ENCODE data around the gene BRDT.
"Not testable (repeated sequence)": the region's sequence is repeated elsewhere in the genome, so short reads cannot be mapped to it uniquely, and the experiment has no call there.

BRDT gene

GRCh38 chr1:91997607-91998195 lies 48.5 kb downstream of the BRDT start:
- DNase-seq: no peak

DNA sequence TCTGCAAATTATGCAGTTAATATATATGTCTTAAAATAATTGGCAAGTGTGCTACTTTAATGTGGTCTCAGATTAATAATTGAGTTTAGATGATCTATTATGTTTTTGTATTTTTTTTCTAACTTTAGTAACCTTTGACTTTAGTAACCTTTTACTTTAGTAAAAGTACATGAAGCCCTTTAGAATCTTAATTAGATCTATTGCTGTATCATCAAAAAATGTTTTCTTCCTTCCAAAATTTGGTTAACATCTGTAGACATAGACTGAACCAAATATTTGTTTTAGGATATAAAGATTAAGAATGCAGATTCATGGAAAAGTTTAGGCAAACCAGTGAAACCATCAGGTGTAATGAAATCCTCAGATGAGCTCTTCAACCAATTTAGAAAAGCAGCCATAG lies 54.9 kb downstream of the BRDT start:
- no peak for DNase-seq

GRCh38 chr1:92013923-92014322 lies 64.7 kb downstream of the BRDT start:
- DNase-seq: no peak

GRCh38 chr1:92016720-92017316 lies 67.6 kb downstream of the BRDT start:
- no peak for DNase-seq

DNA sequence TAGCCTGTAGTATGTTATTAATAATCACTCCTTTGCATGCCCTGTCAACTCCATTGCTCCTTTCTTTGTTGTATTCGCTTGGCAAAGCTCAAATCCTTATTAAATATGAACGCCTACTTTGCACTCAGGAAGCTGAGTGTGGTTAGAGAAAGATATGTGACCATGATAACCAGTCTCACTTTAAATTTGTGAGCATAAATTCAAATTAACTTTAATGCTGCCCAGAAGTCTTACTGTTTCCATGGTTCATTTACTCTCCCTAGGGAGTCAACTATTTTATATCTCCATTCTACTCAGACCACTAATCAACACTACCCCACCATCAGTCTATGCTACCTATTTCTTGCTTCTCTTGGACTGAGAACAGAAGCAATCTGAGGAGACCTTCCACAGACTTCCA lies 68.5 kb downstream of the BRDT start:
- no peak for DNase-seq

DNA sequence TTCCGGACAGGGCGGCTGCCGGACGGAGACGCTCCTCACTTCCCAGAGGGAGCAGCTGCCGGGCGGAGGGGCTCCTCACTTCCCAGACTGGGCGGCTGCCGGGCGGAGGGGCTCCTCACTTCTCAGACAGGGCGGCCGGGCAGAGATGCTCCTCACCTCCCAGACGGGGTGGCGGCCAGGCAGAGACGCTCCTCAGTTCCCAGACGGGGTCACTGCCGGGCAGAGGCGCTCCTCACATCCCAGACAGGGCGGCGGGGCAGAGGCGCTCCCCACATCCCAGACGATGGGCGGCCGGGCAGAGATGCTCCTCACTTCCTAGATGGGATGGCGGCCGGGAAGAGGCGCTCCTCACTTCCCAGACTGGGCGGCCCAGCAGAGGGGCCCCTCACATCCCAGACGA lies 76.8 kb downstream of the BRDT start:
- DNase-seq: not testable (repeated sequence)

GRCh38 chr1:92026806-92027205 lies 77.6 kb downstream of the BRDT start:
- DNase-seq: no peak

GRCh38 chr1:92029241-92029922 lies 80.2 kb downstream of the BRDT start:
- DNase-seq: no peak

DNA sequence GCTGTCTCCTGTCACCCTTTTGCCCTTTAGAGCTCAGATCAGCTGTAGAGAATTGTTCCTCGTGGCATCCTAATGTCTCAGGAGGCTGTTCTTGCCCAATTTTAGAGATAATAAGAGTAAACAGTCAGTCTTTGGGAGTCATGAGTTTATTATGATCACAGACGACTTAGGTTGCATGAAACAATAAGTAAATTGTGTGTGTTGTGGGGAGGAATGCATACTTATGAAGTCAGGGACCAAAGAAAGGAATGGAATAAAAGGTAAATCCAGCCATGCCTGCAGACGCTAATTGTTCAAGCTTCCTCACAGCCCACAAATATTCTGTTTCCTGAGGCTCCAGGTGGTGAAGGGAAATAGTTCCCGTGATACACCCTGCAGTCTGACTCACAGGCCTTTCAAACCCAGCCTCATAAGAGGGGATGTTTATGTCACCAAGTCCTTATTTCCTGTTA lies 81.5 kb downstream of the BRDT start:
- no peak for DNase-seq

GRCh38 chr1:92031281-92032110 lies 82.3 kb downstream of the BRDT start:
- DNase-seq: no peak

- no peak for DNase-seq
Observed at GRCh38 chr1:92037400-92037799, 88.2 kb downstream of the BRDT start.

DNA sequence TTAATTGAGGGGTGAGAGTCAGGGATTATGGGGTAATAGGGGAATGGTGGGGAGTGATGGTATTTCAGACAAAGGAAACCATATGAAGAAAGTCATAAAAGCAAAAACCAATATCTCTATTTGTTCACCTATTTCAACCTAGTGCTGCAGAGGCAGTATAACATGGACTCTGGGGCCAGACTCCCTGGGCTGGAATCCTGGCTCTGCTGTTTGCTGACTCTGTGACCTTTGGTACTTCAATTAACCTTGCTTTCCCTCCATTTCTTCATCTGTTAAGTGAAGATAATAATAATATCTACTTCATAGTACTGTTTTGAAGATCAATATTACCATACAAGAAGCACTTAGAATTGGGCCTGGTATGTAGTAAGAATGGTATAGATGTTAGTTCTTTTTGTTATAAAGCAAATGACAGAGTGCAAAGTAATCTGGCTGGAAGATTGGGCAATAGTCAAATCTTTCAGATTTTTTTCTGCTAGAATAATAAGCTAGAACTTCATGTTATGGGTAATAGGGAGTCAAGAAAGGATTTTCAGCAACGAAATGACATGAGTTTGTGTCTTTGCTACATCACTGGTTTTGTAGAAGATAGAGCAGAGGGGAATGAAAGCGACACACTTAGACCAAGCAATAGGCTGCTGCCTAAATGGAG lies 89.6 kb downstream of the BRDT start:
- no peak for DNase-seq

DNA sequence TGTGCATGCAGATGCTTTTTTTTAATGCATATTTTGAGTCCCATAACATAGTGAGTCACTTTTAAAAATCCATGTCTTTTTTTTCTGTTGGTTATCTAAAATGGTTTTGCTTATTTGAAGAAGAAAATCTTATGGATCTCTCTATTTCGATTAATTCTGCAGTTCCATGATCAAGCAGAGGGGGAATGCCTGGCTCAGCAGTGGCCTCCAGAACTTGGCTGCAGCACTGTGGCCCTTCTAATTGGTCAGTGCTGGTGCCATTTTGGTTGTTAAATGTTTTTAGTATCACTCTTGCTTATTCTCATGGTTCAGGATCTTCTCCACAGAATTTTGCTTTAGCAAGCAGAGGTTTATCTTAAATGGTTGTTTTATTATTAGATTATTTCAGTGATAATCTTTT lies 91.8 kb downstream of the BRDT start:
- no peak for DNase-seq

- no peak for DNase-seq
Observed at GRCh38 chr1:92043621-92044020, 94.4 kb downstream of the BRDT start.

DNA sequence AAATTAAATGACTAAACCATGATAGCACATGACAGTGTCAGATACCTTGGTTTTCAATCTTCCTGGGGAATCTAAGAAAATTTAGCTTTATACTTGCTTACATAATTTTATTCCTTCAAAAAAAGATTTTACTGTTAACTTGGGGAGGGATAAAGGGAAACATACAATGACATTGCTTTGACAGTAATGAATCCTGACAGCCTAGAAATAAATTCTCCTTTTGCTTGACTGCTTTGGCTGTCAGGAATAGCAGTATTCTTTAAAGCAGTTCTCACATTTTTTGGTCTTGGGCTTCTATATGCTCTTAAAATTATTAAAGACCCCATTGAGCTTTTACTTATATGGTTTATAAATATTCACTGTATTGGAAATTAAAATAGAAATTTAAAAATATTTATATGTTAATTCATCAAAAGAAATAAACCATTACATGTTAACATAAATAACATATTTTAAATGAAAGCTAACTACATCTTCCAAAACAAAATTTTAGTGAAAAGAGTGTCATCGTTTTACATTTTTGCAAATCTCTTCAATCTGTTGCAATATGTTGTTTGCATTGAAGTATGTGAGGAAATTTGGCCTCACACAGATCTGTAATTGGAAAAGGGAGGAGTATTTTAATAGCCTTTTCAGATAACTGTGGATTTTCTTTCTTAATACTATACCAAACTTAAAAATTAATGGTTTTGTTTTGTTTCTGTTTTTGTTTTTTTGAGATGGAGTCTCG lies 96.7 kb downstream of the BRDT start:
- no peak for DNase-seq

DNA sequence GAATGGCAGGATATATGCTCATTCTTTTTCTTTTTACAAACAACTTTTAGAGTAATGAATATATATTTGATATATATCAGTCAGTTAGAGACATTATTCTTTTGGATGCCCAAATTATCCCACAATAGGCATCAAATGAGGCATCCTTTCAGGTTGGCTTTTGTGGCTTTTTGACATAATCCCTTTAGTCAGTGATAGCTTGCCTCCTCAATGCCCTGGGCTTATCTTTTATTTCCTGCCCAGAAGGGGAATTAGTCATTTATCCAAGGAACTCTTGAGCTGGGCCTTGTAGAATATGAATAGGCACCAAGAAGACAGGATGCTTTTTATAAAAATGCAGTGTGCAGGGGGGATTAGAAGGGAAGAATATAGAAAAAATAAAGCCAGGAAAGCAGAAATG lies 102.7 kb downstream of the BRDT start:
- no peak for DNase-seq

All from SIG-M5 (cell line).